ENCODE measurements around the gene WT1.

The WT1 gene

GRCh38 chr11:32451808-32452207, 16.5 kb upstream of the WT1 start:
- Histone ChIP-seq H3K36me3 (ENCODE audit: insufficient read depth, low read depth, low read length) (no peaks in the 10 kb centered on the region), H3K27me3 (ENCODE audit: insufficient read depth, low read length) (no peaks in the 10 kb centered on the region; the same call in 1 of the 2 replicates), H3K4me3 (ENCODE audit: low read length) (no peak overlapping the region), H3K9me3 (ENCODE audit: insufficient read depth, low read depth, low read length) (no peaks in the 10 kb centered on the region), H3K9ac (ENCODE audit: low read depth, low read length) (no peak overlapping the region), H3K4me1 (ENCODE audit: insufficient read depth, low read length) (no peaks in the 10 kb centered on the region), H3K27ac (ENCODE audit: low read length) (no peak overlapping the region)

GRCh38 chr11:32450372-32450771, 15.0 kb upstream of the WT1 start:
- Histone ChIP-seq H3K9me3 (ENCODE audit: insufficient read depth, low read depth, low read length) (no peaks in the 10 kb centered on the region), H3K27ac (ENCODE audit: low read length) (no peak overlapping the region), H3K4me3 (ENCODE audit: low read length) (no peak overlapping the region), H3K4me1 (ENCODE audit: insufficient read depth, low read length) (no peaks in the 10 kb centered on the region), H3K27me3 (ENCODE audit: insufficient read depth, low read length) (peaks cover 10% of the 10 kb centered on the region), H3K36me3 (ENCODE audit: insufficient read depth, low read depth, low read length) (no peaks in the 10 kb centered on the region), H3K9ac (ENCODE audit: low read depth, low read length) (no peak overlapping the region)

- Histone ChIP-seq H3K36me3 (ENCODE audit: insufficient read depth, low read depth, low read length) (no peaks in the 10 kb centered on the region), H3K27ac (ENCODE audit: low read length) (no peak overlapping the region), H3K4me3 (ENCODE audit: low read length) (no peak overlapping the region), H3K9ac (ENCODE audit: low read depth, low read length) (no peak overlapping the region), H3K9me3 (ENCODE audit: insufficient read depth, low read depth, low read length) (no peaks in the 10 kb centered on the region), H3K27me3 (ENCODE audit: insufficient read depth, low read length) (peaks cover 26% of the 10 kb centered on the region), H3K4me1 (ENCODE audit: insufficient read depth, low read length) (no peaks in the 10 kb centered on the region)
Measured at GRCh38 chr11:32448232-32448631, 12.9 kb upstream of the WT1 start.

GRCh38 chr11:32447252-32447651, 11.9 kb upstream of the WT1 start:
- H3K9ac ChIP-seq (ENCODE audit: low read depth, low read length), result no peak overlapping the region
- no peaks in the 10 kb centered on the region for H3K36me3 ChIP-seq (ENCODE audit: insufficient read depth, low read depth, low read length)
- H3K9me3 ChIP-seq (ENCODE audit: insufficient read depth, low read depth, low read length), result no peaks in the 10 kb centered on the region
- H3K27me3 ChIP-seq (ENCODE audit: insufficient read depth, low read length), result peaks cover 36% of the 10 kb centered on the region
- H3K4me3 ChIP-seq (ENCODE audit: low read length), result no peak overlapping the region
- no peak overlapping the region for H3K27ac ChIP-seq (ENCODE audit: low read length)
- H3K4me1 ChIP-seq (ENCODE audit: insufficient read depth, low read length), result no peaks in the 10 kb centered on the region

- H3K9ac ChIP-seq (ENCODE audit: low read depth, low read length), result no peak overlapping the region
- H3K4me1 ChIP-seq (ENCODE audit: insufficient read depth, low read length), result no peaks in the 10 kb centered on the region
- no peak overlapping the region for H3K27ac ChIP-seq (ENCODE audit: low read length)
- peaks cover 46% of the 10 kb centered on the region for H3K27me3 ChIP-seq (ENCODE audit: insufficient read depth, low read length)
- no peaks in the 10 kb centered on the region for H3K36me3 ChIP-seq (ENCODE audit: insufficient read depth, low read depth, low read length)
- no peak overlapping the region for H3K4me3 ChIP-seq (ENCODE audit: low read length)
- H3K9me3 ChIP-seq (ENCODE audit: insufficient read depth, low read depth, low read length), result no peaks in the 10 kb centered on the region
Measured at GRCh38 chr11:32446227-32446626, 10.9 kb upstream of the WT1 start.

GRCh38 chr11:32444186-32444585, 8.8 kb upstream of the WT1 start:
- H3K36me3 ChIP-seq (ENCODE audit: insufficient read depth, low read depth, low read length), result no peaks in the 10 kb centered on the region
- no peaks in the 10 kb centered on the region for H3K9me3 ChIP-seq (ENCODE audit: insufficient read depth, low read depth, low read length)
- H3K27ac ChIP-seq (ENCODE audit: low read length), result no peak overlapping the region
- H3K9ac ChIP-seq (ENCODE audit: low read depth, low read length), result no peak overlapping the region
- H3K27me3 ChIP-seq (ENCODE audit: insufficient read depth, low read length), result peaks cover 67% of the 10 kb centered on the region
- no peaks in the 10 kb centered on the region for H3K4me1 ChIP-seq (ENCODE audit: insufficient read depth, low read length)
- no peak overlapping the region for H3K4me3 ChIP-seq (ENCODE audit: low read length)

- no peak overlapping the region for H3K9ac ChIP-seq (ENCODE audit: low read depth, low read length)
- H3K4me1 ChIP-seq (ENCODE audit: insufficient read depth, low read length), result peaks cover 8% of the 10 kb centered on the region; the same call in 1 of the 2 replicates
- H3K36me3 ChIP-seq (ENCODE audit: insufficient read depth, low read depth, low read length), result no peaks in the 10 kb centered on the region
- H3K27ac ChIP-seq (ENCODE audit: low read length), result no peak overlapping the region
- peaks cover 93% of the 10 kb centered on the region for H3K27me3 ChIP-seq (ENCODE audit: insufficient read depth, low read length)
- no peaks in the 10 kb centered on the region; the same call in 1 of the 2 replicates for H3K9me3 ChIP-seq (ENCODE audit: insufficient read depth, low read depth, low read length)
- H3K4me3 ChIP-seq (ENCODE audit: low read length), result no peak overlapping the region
Measured at GRCh38 chr11:32440916-32441315, 5.6 kb upstream of the WT1 start.

GRCh38 chr11:32440312-32440908, 5.1 kb upstream of the WT1 start:
- no peak overlapping the region for H3K9ac ChIP-seq (ENCODE audit: low read depth, low read length)
- no peaks in the 10 kb centered on the region for H3K36me3 ChIP-seq (ENCODE audit: insufficient read depth, low read depth, low read length)
- peaks cover 95% of the 10 kb centered on the region for H3K27me3 ChIP-seq (ENCODE audit: insufficient read depth, low read length)
- peaks cover 12% of the 10 kb centered on the region; the same call in 1 of the 2 replicates for H3K4me1 ChIP-seq (ENCODE audit: insufficient read depth, low read length)
- no peak overlapping the region for H3K27ac ChIP-seq (ENCODE audit: low read length)
- no peaks in the 10 kb centered on the region; the same call in 1 of the 2 replicates for H3K9me3 ChIP-seq (ENCODE audit: insufficient read depth, low read depth, low read length)
- no peak overlapping the region for H3K4me3 ChIP-seq (ENCODE audit: low read length)

GRCh38 chr11:32439501-32440210, 4.3 kb upstream of the WT1 start:
- H3K4me1 ChIP-seq (ENCODE audit: insufficient read depth, low read length), result peaks cover 12% of the 10 kb centered on the region; the same call in 1 of the 2 replicates
- H3K9ac ChIP-seq (ENCODE audit: low read depth, low read length), result no peak overlapping the region
- peaks cover 98% of the 10 kb centered on the region for H3K27me3 ChIP-seq (ENCODE audit: insufficient read depth, low read length)
- no peaks in the 10 kb centered on the region; the same call in 1 of the 2 replicates for H3K9me3 ChIP-seq (ENCODE audit: insufficient read depth, low read depth, low read length)
- H3K36me3 ChIP-seq (ENCODE audit: insufficient read depth, low read depth, low read length), result no peaks in the 10 kb centered on the region
- H3K4me3 ChIP-seq (ENCODE audit: low read length), result no peak overlapping the region
- H3K27ac ChIP-seq (ENCODE audit: low read length), result no peak overlapping the region

- Histone ChIP-seq H3K27ac (ENCODE audit: low read length) (no peak overlapping the region), H3K27me3 (ENCODE audit: insufficient read depth, low read length) (peaks cover 100% of the 10 kb centered on the region), H3K9ac (ENCODE audit: low read depth, low read length) (no peak overlapping the region), H3K9me3 (ENCODE audit: insufficient read depth, low read depth, low read length) (no peaks in the 10 kb centered on the region; the same call in 1 of the 2 replicates), H3K4me1 (ENCODE audit: insufficient read depth, low read length) (peaks cover 12% of the 10 kb centered on the region; the same call in 1 of the 2 replicates), H3K4me3 (ENCODE audit: low read length) (no peak overlapping the region), H3K36me3 (ENCODE audit: insufficient read depth, low read depth, low read length) (no peaks in the 10 kb centered on the region)
Measured at GRCh38 chr11:32438866-32439489, 3.6 kb upstream of the WT1 start.

- Histone ChIP-seq H3K4me3 (ENCODE audit: low read length) (peak overlapping the region; percentile 43), H3K36me3 (ENCODE audit: insufficient read depth, low read depth, low read length) (no peaks in the 10 kb centered on the region), H3K9ac (ENCODE audit: low read depth, low read length) (no peak overlapping the region), H3K9me3 (ENCODE audit: insufficient read depth, low read depth, low read length) (peaks cover 5% of the 10 kb centered on the region; the same call in 1 of the 2 replicates), H3K4me1 (ENCODE audit: insufficient read depth, low read length) (peaks cover 12% of the 10 kb centered on the region; the same call in 1 of the 2 replicates), H3K27me3 (ENCODE audit: insufficient read depth, low read length) (peaks cover 100% of the 10 kb centered on the region), H3K27ac (ENCODE audit: low read length) (no peak overlapping the region)
Measured at GRCh38 chr11:32438346-32438865, 3.1 kb upstream of the WT1 start.
